CMK (cell line): ENCODE results near the gene FGFBP3.

Experiments used
- DNase-seq: peaks from one replicate; pipeline ENCODE4 v3.0.0-alpha.2; 2010; ENCODE audit warnings: low read depth

Gene FGFBP3, protein sequence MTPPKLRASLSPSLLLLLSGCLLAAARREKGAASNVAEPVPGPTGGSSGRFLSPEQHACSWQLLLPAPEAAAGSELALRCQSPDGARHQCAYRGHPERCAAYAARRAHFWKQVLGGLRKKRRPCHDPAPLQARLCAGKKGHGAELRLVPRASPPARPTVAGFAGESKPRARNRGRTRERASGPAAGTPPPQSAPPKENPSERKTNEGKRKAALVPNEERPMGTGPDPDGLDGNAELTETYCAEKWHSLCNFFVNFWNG

GRCh38 chr10:91909117-91909677 is at the start of gene FGFBP3:
Gene FGFBP3 (minus strand): TSS chr10:91909486. CDS start chr10:91908969, 517 bp downstream.
- DNase-seq: peak; percentile 61

- no peak for DNase-seq
Measured at GRCh38 chr10:91957091-91957490, 47.8 kb upstream of the FGFBP3 start.

DNA sequence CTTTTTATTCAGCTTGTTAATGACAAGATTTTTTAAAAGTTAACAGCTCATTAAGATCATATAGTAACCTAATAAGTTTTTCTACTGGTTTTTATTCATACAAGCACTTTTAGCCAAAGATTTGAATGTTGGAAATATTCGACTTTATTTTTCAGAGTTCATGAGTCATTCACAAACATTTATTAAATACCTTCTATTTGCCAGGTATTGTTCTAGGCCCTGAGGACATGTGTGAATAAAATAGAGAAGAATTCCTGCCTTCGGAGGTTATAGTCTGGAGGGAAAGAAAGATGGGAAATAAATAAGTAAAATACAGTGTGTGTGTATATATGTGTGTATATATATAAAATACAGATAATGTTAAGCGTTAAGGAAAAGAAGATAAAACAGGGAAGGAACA is 45.8 kb upstream of the FGFBP3 start:
- DNase-seq: no peak

DNA sequence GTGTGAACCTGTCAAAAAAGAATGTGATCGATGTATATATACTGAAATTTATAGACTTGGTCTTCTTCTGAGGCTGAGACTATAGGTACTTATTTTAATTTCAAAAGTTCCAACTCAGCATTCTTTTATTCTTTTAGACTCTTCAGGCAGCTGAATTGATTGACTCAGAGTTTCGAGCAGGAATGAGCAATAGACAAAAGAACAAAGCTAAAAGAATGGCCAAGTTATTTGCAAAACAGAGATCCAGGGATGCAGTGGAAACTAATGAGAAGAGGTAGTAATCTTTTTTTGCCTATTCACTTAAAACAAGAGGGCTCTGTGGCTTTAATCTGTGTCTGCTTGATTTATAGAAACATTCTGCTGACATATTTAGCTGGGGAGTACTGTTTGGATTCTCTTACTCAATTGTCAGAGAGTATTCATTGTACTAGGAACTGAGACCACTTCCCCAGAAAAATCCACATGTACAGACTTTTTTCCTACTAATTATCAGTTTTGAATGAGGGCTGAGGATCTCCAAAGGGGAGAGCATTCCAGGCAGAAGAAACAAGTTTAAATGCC is 44.4 kb upstream of the FGFBP3 start:
- DNase-seq: no peak

- no peak for DNase-seq
Measured at GRCh38 chr10:91944880-91945630, 35.8 kb upstream of the FGFBP3 start.

DNA sequence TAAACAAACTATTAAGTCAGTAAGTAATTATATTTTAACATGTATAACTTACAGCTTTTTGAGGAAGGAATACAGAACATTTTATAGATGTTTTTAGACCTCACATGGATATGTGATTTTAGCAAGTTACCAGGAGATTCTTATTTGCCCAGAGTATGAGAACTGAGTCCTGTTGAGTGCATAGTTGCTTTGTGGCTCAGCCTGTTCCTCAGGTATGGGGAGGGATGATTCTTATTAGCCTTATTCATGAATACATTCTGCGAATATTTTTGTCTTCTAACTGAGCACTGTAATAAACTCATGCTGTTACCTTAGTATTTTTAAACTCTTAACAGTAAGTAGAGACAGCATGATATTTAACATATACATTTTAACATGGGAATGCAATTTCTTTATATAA is 32.1 kb upstream of the FGFBP3 start:
- no peak for DNase-seq

DNA sequence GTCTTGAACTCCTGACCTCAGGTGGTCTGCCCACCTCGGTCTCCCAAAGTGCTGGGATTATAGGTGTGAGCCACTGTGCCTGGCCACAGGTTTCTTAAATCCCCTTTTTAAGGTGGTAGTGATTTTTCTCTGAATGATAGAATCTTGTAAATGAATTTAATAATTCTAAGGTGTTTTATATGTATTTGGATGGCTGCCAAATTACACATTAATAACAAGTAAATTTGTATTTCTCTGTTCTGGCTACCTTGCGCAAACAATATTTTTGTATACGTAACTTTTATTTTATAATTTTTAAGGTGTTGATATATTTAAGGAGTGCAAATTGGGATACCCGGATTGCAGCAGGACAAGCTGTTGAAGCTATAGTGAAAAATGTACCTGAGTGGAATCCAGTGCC is 30.4 kb upstream of the FGFBP3 start:
- DNase-seq: no peak

- no peak for DNase-seq
Measured at GRCh38 chr10:91935886-91936285, 26.6 kb upstream of the FGFBP3 start.

DNA sequence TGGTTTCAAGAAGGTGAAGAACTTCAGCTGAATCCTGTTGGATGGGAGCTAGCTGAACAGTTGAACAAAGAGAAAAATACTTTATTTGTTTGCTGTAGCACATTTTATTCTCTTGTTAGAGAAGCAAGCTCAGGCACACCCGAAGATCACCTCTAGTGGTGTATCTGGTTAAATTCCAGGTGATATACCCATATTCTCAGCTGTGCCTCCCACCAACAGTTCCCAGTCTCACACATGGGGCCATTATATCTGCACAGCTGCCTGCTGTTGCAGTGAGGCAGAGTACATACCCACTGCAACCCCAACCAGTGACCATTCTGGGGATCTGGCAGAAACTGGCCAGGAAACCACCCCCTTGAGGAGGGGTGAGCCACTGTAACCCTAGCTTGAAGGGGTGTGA is 23.5 kb upstream of the FGFBP3 start:
- DNase-seq: no peak

GRCh38 chr10:91931526-91932190 is 22.4 kb upstream of the FGFBP3 start:
- no peak for DNase-seq

- DNase-seq: no peak
Measured at GRCh38 chr10:91930939-91931338, 21.7 kb upstream of the FGFBP3 start.

DNA sequence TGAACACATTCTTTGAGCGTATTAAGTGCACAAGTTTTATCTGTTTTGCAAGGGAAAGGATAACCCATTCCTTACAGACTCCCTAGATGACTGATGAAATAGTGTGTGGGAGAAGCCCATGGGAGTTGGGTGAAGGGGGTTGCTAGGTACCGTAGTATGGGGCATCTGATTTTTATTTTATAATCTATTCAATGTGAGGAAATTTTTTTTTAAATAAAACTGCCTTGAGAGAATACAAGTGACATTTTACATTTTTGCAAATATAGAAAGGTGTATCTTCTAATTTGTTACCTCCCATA is 15.7 kb upstream of the FGFBP3 start:
- no peak for DNase-seq

- DNase-seq: no peak
Measured at GRCh38 chr10:91924212-91925021, 15.1 kb upstream of the FGFBP3 start.

DNA sequence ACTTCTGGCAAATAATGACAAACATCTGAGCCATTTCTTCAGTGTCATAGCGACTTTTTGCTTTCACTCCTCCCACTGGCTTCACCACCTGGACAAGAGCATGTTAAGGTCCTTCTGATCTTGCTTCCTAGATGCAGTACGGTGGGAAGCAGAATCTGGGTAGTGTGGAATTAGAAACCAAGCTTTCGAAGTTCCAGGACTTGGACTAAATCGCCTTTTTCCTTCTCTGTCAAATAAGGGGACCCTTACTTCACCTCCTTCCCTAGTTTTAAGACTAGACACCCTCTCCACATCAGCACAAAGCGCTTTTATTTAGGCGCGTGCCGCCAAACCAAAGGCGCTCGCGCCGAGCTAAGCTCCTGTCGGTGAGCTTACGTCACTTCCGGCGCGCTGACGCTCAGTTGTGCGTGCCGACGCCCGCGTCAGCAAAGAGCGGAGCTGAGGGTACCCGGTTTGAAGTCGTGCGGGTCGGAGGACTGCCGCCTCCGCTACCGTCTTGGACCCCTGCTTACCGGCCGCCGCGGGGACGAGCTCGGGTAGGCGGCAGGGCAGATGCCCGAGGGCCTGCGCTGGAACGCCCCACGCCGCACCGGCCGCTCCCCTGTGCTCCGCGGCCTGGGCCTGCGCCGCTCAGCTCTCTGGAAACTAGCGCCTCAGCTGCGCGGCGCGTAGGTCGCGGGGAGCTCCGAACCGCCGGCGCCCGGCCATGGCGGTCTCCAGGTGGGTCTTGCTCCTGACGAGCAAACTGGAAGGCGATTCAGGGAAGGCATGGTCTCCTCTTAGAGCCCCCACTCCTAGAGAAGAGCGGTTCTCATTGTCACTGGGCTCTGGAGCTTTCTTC is 14.3 kb upstream of the FGFBP3 start, which contains the start of gene BTAF1:
Gene BTAF1, plus strand, starts transcription at position 400 of the 841 bp plus-strand sequence. Its CDS starts 307 bp downstream, at position 707.
- DNase-seq: peak; percentile 70

GRCh38 chr10:91919651-91920050 is 10.4 kb upstream of the FGFBP3 start:
- no peak for DNase-seq

DNA sequence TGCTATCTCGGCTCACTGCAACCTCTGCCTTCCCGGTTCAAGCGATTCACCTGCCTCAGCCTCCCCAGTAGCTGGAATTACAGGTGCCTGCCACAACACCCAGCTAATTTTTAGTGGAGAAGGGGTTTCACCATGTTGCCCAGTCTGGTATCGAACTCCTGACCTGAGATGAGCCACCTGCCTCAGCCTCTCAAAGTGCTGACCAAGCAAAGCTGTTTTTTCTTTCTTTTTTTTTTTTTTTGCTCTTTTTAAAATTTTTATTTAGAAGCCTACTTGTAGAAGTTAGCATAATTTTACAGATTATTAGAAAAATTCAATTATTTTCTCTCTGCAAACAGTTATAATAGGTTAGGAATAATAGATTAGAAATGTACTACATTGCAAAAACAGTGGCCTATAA is 1.2 kb upstream of the FGFBP3 start:
- no peak for DNase-seq

GRCh38 chr10:91908337-91909116 is 759 bp downstream of the FGFBP3 start:
- DNase-seq: peak; percentile 77

DNA sequence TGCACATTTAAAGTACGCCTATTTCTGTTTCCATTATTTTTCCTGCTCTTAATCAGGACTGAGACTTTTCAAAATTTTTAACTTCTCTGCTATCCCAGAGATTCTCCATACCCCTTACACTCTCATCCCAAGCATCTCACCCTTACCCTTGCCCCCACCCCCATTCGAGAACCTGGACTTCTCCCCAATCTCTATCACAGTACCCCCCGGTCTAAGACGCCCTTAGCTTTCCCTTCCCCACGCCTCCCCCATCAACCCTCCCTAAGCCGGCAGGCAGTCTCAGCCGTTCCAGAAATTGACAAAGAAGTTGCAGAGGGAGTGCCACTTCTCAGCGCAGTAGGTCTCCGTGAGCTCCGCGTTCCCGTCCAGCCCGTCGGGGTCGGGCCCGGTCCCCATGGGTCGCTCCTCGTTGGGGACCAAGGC is 1.4 kb downstream of the FGFBP3 start:
- no peak for DNase-seq

- DNase-seq: no peak
Measured at GRCh38 chr10:91907033-91907594, 2.2 kb downstream of the FGFBP3 start.
